DND-41 (cell line): ENCODE data around the gene ADCK1.
"Not testable (repeated sequence)": the region's sequence is repeated elsewhere in the genome, so short reads cannot be mapped to it uniquely, and the experiment has no call there.

Source experiments
- ATAC-seq: fragments of 200-7000 bp; cut with Tn5 transposase; 3 replicates; pipeline ENCODE4 v1.9.1; 2021; ENCODE audit warnings: low read depth; ENCODE audit not compliant: insufficient read depth
- DNase-seq: peaks from one replicate; pipeline ENCODE4 v3.0.0-alpha.2; 2020
- H2AFZ ChIP-seq: 2 replicates; pipeline ENCODE4 v1.6.0; 2012; ENCODE audit warnings: low read depth, low read length
- H3K27ac ChIP-seq: 2 replicates; pipeline ENCODE4 v1.5.1; 2012; ENCODE audit warnings: low read length, inconsistent platforms
- H3K27me3 ChIP-seq: fragments of 200-600 bp; sonication (generic); 2 replicates; pipeline ENCODE4 v1.6.0; 2012; ENCODE audit warnings: low read length, mild to moderate bottlenecking, inconsistent platforms; ENCODE audit not compliant: insufficient read depth, poor library complexity
- H3K36me3 ChIP-seq: 2 replicates; pipeline ENCODE4 v1.5.1; 2012; ENCODE audit warnings: low read length, inconsistent platforms; ENCODE audit not compliant: insufficient read depth
- H3K4me1 ChIP-seq: 2 replicates; pipeline ENCODE4 v1.5.1; 2012; ENCODE audit warnings: mild to moderate bottlenecking, low read length; ENCODE audit not compliant: insufficient read depth
- H3K4me2 ChIP-seq: 2 replicates; pipeline ENCODE4 v1.6.0; 2012; ENCODE audit warnings: mild to moderate bottlenecking, moderate library complexity, low read length, inconsistent platforms; ENCODE audit not compliant: insufficient read depth
- H3K4me3 ChIP-seq, 2 experiments: fragments of 200-600 bp in 1 of 2; shearing (Covaris generic) in 1 of 2; 2 replicates each; pipeline ENCODE4 v1.5.1; 2012 to 2016; ENCODE audit warnings: inconsistent platforms in 2 of 2, low read length in 2 of 2, mild to moderate bottlenecking in 2 of 2, low read depth in 1 of 2, moderate library complexity in 1 of 2
- H3K79me2 ChIP-seq: 2 replicates; pipeline ENCODE4 v1.6.0; 2012; ENCODE audit warnings: low read length, inconsistent platforms; ENCODE audit not compliant: insufficient read depth
- H3K9ac ChIP-seq: 2 replicates; pipeline ENCODE4 v1.6.0; 2012; ENCODE audit warnings: low read depth, mild to moderate bottlenecking, inconsistent platforms, low read length, moderate library complexity
- H3K9me3 ChIP-seq: 2 replicates; pipeline ENCODE4 v1.5.1; 2012; ENCODE audit warnings: low read length, moderate library complexity, mild to moderate bottlenecking, inconsistent platforms; ENCODE audit not compliant: insufficient read depth, severe bottlenecking
- H4K20me1 ChIP-seq: 2 replicates; pipeline ENCODE4 v1.6.0; 2012; ENCODE audit warnings: low read length; ENCODE audit not compliant: insufficient read depth
- CTCF ChIP-seq: IDR thresholded peaks from 2 replicates; pipeline ENCODE4 v1.5.1; 2012; ENCODE audit warnings: borderline replicate concordance, low read length, moderate library complexity, mild to moderate bottlenecking; ENCODE audit not compliant: poor library complexity, severe bottlenecking; ENCODE audit errors: extremely low read depth
- EZH2 ChIP-seq: IDR thresholded peaks from 3 replicates; pipeline ENCODE4 v1.6.1; 2012; ENCODE audit warnings: borderline replicate concordance, low read depth, mild to moderate bottlenecking, moderate library complexity, low read length, inconsistent platforms; ENCODE audit not compliant: severe bottlenecking

ADCK1 gene

DNA sequence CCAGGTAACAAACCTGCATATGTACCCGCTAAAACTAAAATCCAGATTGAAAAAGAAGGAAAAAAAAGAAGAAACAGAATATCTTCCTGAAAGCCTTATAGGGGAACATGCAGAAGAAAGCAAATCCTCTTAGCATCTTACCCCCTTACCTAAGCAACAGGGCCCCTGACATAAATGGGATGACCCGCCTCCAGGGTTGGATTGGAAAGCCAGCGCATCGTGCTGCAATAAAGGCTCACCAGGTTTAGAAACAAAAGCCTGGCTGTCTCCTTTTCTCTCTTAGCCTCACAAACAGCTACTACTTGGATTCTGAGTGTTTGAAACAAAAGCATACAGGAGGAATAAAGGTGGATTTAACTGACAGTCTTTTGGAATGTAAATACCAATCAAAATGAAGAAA lies 13.8 kb upstream of the ADCK1 start:
- H3K27me3 ChIP-seq, result peaks cover 3% of the 10 kb centered on the region
- no peaks in the 10 kb centered on the region for H3K79me2 ChIP-seq
- no peak overlapping the region for H3K4me2 ChIP-seq
- H2AFZ ChIP-seq, result no peak overlapping the region
- ATAC-seq (no peak), DNase-seq (no peak)
- no peak for TF ChIP-seq EZH2
- no peak for TF ChIP-seq CTCF
- H3K9me3 ChIP-seq, result no peaks in the 10 kb centered on the region
- no peaks in the 10 kb centered on the region for H3K4me1 ChIP-seq
- no peak overlapping the region for H3K9ac ChIP-seq
- no peaks in the 10 kb centered on the region for H3K36me3 ChIP-seq
- no peak overlapping the region for H3K27ac ChIP-seq
- no peaks in the 10 kb centered on the region for H4K20me1 ChIP-seq
- no peak overlapping the region for H3K4me3 ChIP-seq

DNA sequence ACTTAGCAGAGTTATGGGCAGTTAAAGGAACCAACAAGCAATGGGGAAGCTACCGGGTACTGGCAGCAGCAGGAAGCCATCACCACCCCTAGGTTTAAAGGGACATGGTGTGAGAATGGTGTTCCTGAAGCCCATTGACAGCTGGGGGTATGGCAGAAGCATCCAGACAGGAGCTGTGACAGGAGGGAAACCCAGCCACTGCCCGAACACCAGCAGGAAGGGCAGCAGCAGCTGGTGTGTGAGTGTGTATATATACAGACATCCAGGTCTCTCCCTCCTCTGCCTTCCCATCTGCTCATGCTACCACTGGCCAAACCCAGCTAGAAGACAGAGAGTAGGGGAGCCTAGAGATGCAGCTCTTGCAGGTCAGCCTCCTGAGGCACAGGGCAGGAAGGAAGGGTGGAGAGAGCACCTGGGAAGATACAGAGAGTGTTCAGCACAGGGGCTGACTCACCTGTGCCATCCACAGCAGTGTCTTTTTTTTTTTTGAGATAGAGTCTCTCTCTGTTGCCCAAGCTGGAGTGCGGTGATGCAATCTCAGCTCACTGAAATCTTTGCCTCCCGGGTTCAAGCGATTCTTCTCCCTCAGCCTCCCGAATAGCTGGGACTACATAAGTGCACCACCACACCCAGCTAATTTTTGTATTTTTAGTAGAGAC lies 9.2 kb upstream of the ADCK1 start:
- Histone ChIP-seq H4K20me1 (no peaks in the 10 kb centered on the region), H3K9ac (no peak overlapping the region), H3K9me3 (no peaks in the 10 kb centered on the region), H3K4me3 (no peak overlapping the region), H3K79me2 (no peaks in the 10 kb centered on the region), H3K4me2 (no peak overlapping the region), H3K4me1 (no peaks in the 10 kb centered on the region), H2AFZ (no peak overlapping the region), H3K27me3 (peaks cover 3% of the 10 kb centered on the region), H3K27ac (no peak overlapping the region), H3K36me3 (no peaks in the 10 kb centered on the region)
- TF ChIP-seq EZH2, result no peak
- no peak for TF ChIP-seq CTCF
- DNase-seq (no peak), ATAC-seq (no peak)

- H4K20me1 ChIP-seq, result no peaks in the 10 kb centered on the region
- no peak for ATAC-seq
- no peaks in the 10 kb centered on the region for H3K36me3 ChIP-seq
Observed at GRCh38 chr14:77791225-77791600, 8.7 kb upstream of the ADCK1 start.

DNA sequence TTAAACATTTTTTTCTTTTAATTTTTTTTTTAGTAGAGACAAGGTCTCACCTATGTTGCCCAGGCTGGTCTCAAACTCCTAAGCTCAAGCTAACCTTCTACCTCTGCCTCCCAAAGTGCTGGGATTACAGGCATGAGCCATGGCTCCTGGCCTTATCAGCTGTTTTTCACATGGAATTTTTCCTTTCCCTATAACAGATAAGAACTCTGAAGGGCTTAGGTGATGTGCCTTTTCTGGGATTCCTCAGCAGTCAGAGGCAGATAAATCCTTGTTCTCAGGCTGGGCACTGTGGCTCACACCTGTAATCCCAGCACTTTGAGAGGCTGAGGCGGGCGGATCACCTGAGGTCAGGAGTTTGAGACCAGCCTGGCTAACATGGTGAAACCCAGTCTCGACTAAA lies 6.7 kb upstream of the ADCK1 start:
- DNase-seq, H3K9ac ChIP-seq, ATAC-seq: not testable (repeated sequence)

More at GRCh38 chr14:77791225-77791600, 8.7 kb upstream of the ADCK1 start:
- Histone ChIP-seq H3K27ac (no peak overlapping the region), H3K9me3 (no peaks in the 10 kb centered on the region), H3K4me1 (no peaks in the 10 kb centered on the region), H3K27me3 (peaks cover 3% of the 10 kb centered on the region), H3K9ac (no peak overlapping the region), H3K4me3 (no peak overlapping the region), H3K79me2 (no peaks in the 10 kb centered on the region), H2AFZ (no peak overlapping the region), H3K4me2 (no peak overlapping the region)
- TF ChIP-seq CTCF, result no peak
- TF ChIP-seq EZH2, result no peak
- DNase-seq, result no peak

More for the DNA sequence above, 6.7 kb upstream of the ADCK1 start:
- not testable (repeated sequence) for H3K9me3 ChIP-seq, H3K4me2 ChIP-seq, H3K27ac ChIP-seq, H3K36me3 ChIP-seq, H3K27me3 ChIP-seq, H4K20me1 ChIP-seq, H3K79me2 ChIP-seq, H2AFZ ChIP-seq, H3K4me1 ChIP-seq, H3K4me3 ChIP-seq
